ENCODE data around the gene MYO7B. TPM values are rescaled to one million over a fixed set of nuclear protein-coding genes. Genes with fewer than 3 reads are reported as not detected.

The MYO7B gene
- total RNA-seq, 1 donor from 2014 or later = not detected

- no peak for TF ChIP-seq CTCF (IDR thresholded peaks at IDR 0.05; ENCODE audit: insufficient read depth, low read length, severe bottlenecking)
- Histone ChIP-seq H3K4me3 (ENCODE audit: low read depth, low read length) (no peak overlapping the region), H3K36me3 (ENCODE audit: control insufficient read depth, insufficient read depth, low read length) (no peaks in the 10 kb centered on the region), H3K27me3 (ENCODE audit: control insufficient read depth, insufficient read depth, low read length) (no peaks in the 10 kb centered on the region)
- DNase-seq (ENCODE audit: low read depth) (no peak), FAIRE-seq (no peak)
These were observed 88.9 kb downstream of the MYO7B start for GRCh38 chr2:127624320-127624755.

- TF ChIP-seq CTCF (IDR thresholded peaks at IDR 0.05; ENCODE audit: insufficient read depth, low read length, severe bottlenecking) = no peak
- peak; percentile 7 for FAIRE-seq
- H3K4me3 ChIP-seq (ENCODE audit: low read depth, low read length) = no peak overlapping the region
- no peak for DNase-seq (ENCODE audit: low read depth)
- H3K27me3 ChIP-seq (ENCODE audit: control insufficient read depth, insufficient read depth, low read length) = no peaks in the 10 kb centered on the region
- H3K36me3 ChIP-seq (ENCODE audit: control insufficient read depth, insufficient read depth, low read length) = no peaks in the 10 kb centered on the region
These were observed 89.5 kb downstream of the MYO7B start for GRCh38 chr2:127624756-127625571.

- TF ChIP-seq CTCF (IDR thresholded peaks at IDR 0.05; ENCODE audit: insufficient read depth, low read length, severe bottlenecking) = no peak
- FAIRE-seq (no peak), DNase-seq (ENCODE audit: low read depth) (no peak)
- H3K4me3 ChIP-seq (ENCODE audit: low read depth, low read length) = no peak overlapping the region
- no peaks in the 10 kb centered on the region for H3K27me3 ChIP-seq (ENCODE audit: control insufficient read depth, insufficient read depth, low read length)
- no peaks in the 10 kb centered on the region for H3K36me3 ChIP-seq (ENCODE audit: control insufficient read depth, insufficient read depth, low read length)
These were observed 90.1 kb downstream of the MYO7B start for GRCh38 chr2:127625572-127625951.

GRCh38 chr2:127626175-127626574 is 90.7 kb downstream of the MYO7B start:
- DNase-seq (ENCODE audit: low read depth) (no peak), FAIRE-seq (no peak)
- H3K36me3 ChIP-seq (ENCODE audit: control insufficient read depth, insufficient read depth, low read length) = no peaks in the 10 kb centered on the region
- no peaks in the 10 kb centered on the region for H3K27me3 ChIP-seq (ENCODE audit: control insufficient read depth, insufficient read depth, low read length)
- no peak overlapping the region for H3K4me3 ChIP-seq (ENCODE audit: low read depth, low read length)
- no peak for TF ChIP-seq CTCF (IDR thresholded peaks at IDR 0.05; ENCODE audit: insufficient read depth, low read length, severe bottlenecking)

GRCh38 chr2:127626917-127627739 is 91.6 kb downstream of the MYO7B start:
- Histone ChIP-seq H3K4me3 (ENCODE audit: low read depth, low read length) (no peak overlapping the region), H3K36me3 (ENCODE audit: control insufficient read depth, insufficient read depth, low read length) (no peaks in the 10 kb centered on the region), H3K27me3 (ENCODE audit: control insufficient read depth, insufficient read depth, low read length) (no peaks in the 10 kb centered on the region)
- TF ChIP-seq CTCF (IDR thresholded peaks at IDR 0.05; ENCODE audit: insufficient read depth, low read length, severe bottlenecking) = no peak
- no peak for DNase-seq (ENCODE audit: low read depth)
- FAIRE-seq = no peak
